Parathyroid adenoma (tissue), 2 donors: ENCODE results near the gene CENPN.

ENCODE experiments used
- H2AFZ ChIP-seq: fragments of 300-600 bp; sonication (generic); one replicate; pipeline ENCODE4 v1.7.0; 2017; ENCODE audit warnings: antibody characterized with exemption, mild to moderate bottlenecking
- H3K27ac ChIP-seq: fragments of 300-600 bp; sonication (generic); one replicate; pipeline ENCODE4 v1.7.0; 2017
- H3K27me3 ChIP-seq: fragments of 300-600 bp; sonication (generic); one replicate; pipeline ENCODE4 v1.7.0; 2017; ENCODE audit warnings: low read length; ENCODE audit not compliant: control insufficient read depth, insufficient read depth
- H3K36me3 ChIP-seq: fragments of 300-600 bp; sonication (generic); one replicate; pipeline ENCODE4 v1.7.0; 2017; ENCODE audit warnings: low read length; ENCODE audit not compliant: control insufficient read depth, insufficient read depth
- H3K4me1 ChIP-seq: fragments of 300-600 bp; sonication (generic); one replicate; pipeline ENCODE4 v1.7.0; 2017; ENCODE audit warnings: control low read depth
- H3K4me2 ChIP-seq: fragments of 300-600 bp; sonication (generic); one replicate; pipeline ENCODE4 v1.7.0; 2017; ENCODE audit warnings: low read length
- H3K4me3 ChIP-seq: fragments of 300-600 bp; sonication (generic); one replicate; pipeline ENCODE4 v1.7.0; 2017; ENCODE audit warnings: low read depth, low read length
- H3K79me2 ChIP-seq: fragments of 300-600 bp; sonication (generic); one replicate; pipeline ENCODE4 v1.7.0; 2017; ENCODE audit warnings: control low read depth
- H3K9ac ChIP-seq: fragments of 300-600 bp; sonication (generic); one replicate; pipeline ENCODE4 v1.7.0; 2017; ENCODE audit warnings: mild to moderate bottlenecking
- H3K9me3 ChIP-seq: fragments of 300-600 bp; sonication (generic); one replicate; pipeline ENCODE4 v1.7.0; 2017; ENCODE audit warnings: low read length; ENCODE audit not compliant: control insufficient read depth
- TF ChIP-seq, protein P1 (sequence below): fragments of 300-600 bp; sonication (generic); IDR thresholded peaks from one replicate; pipeline ENCODE4 v1.7.0; 2017; ENCODE audit warnings: antibody characterized with exemption, mild to moderate bottlenecking
- donor health status: primary hyperparathyroidism.

CENPN gene

DNA sequence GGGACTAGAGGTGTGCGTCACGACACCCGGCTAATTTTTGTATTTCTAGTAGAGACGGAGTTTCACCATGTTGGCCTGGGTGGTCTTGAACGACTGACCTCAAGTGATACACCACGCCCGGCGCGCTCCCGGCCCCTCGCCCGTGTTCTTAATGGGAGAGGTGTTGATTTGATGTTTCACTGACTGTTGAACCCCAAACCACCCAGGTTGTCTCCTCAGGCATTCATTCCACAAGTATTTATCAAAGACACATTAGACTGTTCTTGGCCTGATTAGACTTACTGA lies 1.4 kb downstream of the CENPN start:
- Histone ChIP-seq H3K9me3 (no peaks in the 10 kb centered on the region), H3K4me1 (peaks cover 4% of the 10 kb centered on the region), H3K79me2 (peaks cover 23% of the 10 kb centered on the region), H3K4me3 (no peak overlapping the region), H3K9ac (no peak overlapping the region), H3K27ac (no peak overlapping the region), H3K36me3 (no peaks in the 10 kb centered on the region), H3K27me3 (no peaks in the 10 kb centered on the region), H2AFZ (no peak overlapping the region), H3K4me2 (no peak overlapping the region)
- TF ChIP-seq, protein P1, sequence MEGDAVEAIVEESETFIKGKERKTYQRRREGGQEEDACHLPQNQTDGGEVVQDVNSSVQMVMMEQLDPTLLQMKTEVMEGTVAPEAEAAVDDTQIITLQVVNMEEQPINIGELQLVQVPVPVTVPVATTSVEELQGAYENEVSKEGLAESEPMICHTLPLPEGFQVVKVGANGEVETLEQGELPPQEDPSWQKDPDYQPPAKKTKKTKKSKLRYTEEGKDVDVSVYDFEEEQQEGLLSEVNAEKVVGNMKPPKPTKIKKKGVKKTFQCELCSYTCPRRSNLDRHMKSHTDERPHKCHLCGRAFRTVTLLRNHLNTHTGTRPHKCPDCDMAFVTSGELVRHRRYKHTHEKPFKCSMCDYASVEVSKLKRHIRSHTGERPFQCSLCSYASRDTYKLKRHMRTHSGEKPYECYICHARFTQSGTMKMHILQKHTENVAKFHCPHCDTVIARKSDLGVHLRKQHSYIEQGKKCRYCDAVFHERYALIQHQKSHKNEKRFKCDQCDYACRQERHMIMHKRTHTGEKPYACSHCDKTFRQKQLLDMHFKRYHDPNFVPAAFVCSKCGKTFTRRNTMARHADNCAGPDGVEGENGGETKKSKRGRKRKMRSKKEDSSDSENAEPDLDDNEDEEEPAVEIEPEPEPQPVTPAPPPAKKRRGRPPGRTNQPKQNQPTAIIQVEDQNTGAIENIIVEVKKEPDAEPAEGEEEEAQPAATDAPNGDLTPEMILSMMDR: no peak

- Histone ChIP-seq H3K36me3 (no peaks in the 10 kb centered on the region), H3K4me2 (no peak overlapping the region)
- TF ChIP-seq, protein P1: no peak
Observed at GRCh38 chr16:81012974-81013373, 6.0 kb downstream of the CENPN start.

GRCh38 chr16:81014672-81015071 lies 7.7 kb downstream of the CENPN start:
- H3K27ac ChIP-seq: no peak overlapping the region
- no peak overlapping the region for H3K9ac ChIP-seq
- TF ChIP-seq, protein P1: no peak
- H3K36me3 ChIP-seq: no peaks in the 10 kb centered on the region
- no peak overlapping the region for H3K4me2 ChIP-seq
- H3K79me2 ChIP-seq: no peaks in the 10 kb centered on the region
- H3K27me3 ChIP-seq: no peaks in the 10 kb centered on the region
- H3K4me3 ChIP-seq: no peak overlapping the region
- H3K4me1 ChIP-seq: no peaks in the 10 kb centered on the region
- H2AFZ ChIP-seq: no peak overlapping the region
- H3K9me3 ChIP-seq: no peaks in the 10 kb centered on the region

More at GRCh38 chr16:81012974-81013373, 6.0 kb downstream of the CENPN start:
- Histone ChIP-seq H3K4me1 (no peaks in the 10 kb centered on the region), H2AFZ (no peak overlapping the region), H3K4me3 (no peak overlapping the region), H3K27me3 (no peaks in the 10 kb centered on the region), H3K79me2 (no peaks in the 10 kb centered on the region), H3K9me3 (no peaks in the 10 kb centered on the region), H3K9ac (no peak overlapping the region), H3K27ac (no peak overlapping the region)

DNA sequence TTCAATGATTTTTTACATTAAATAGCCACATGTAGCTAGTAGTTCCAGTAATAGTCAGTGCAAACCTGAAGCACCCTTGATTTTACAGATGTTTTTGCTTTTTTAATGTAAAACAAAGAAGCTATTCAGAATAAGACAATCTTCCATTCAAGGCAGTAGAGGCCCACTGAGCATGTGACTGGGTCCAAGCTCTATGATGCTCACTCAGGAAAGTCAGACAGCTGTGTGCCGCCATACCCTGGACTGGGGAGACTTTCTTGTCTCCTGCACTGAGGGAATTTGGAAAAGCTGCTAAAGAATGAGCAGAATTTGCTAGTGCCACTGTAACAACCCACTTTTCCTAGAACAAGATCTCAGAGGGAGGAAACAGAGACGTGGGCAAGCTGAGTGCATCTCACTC lies 11.5 kb downstream of the CENPN start:
- Histone ChIP-seq H3K9me3 (no peaks in the 10 kb centered on the region), H3K36me3 (peaks cover 3% of the 10 kb centered on the region), H3K4me1 (no peaks in the 10 kb centered on the region), H3K79me2 (no peaks in the 10 kb centered on the region), H2AFZ (no peak overlapping the region), H3K4me2 (no peak overlapping the region), H3K27me3 (no peaks in the 10 kb centered on the region), H3K27ac (no peak overlapping the region), H3K4me3 (no peak overlapping the region), H3K9ac (no peak overlapping the region)
- TF ChIP-seq, protein P1: no peak

GRCh38 chr16:81026429-81026828 lies 19.4 kb downstream of the CENPN start:
- no peaks in the 10 kb centered on the region for H3K79me2 ChIP-seq

More at GRCh38 chr16:81026429-81026828, 19.4 kb downstream of the CENPN start:
- H3K4me1 ChIP-seq: peaks cover 3% of the 10 kb centered on the region
- peaks cover 3% of the 10 kb centered on the region for H3K36me3 ChIP-seq
- TF ChIP-seq, protein P1: no peak
- H3K4me2 ChIP-seq: no peak overlapping the region
- no peak overlapping the region for H3K27ac ChIP-seq
- no peaks in the 10 kb centered on the region for H3K9me3 ChIP-seq
- no peak overlapping the region for H3K4me3 ChIP-seq
- no peak overlapping the region for H2AFZ ChIP-seq
- H3K9ac ChIP-seq: no peak overlapping the region
- no peaks in the 10 kb centered on the region for H3K27me3 ChIP-seq
